ENCODE results near the gene POLR3C. TPM values are rescaled to one million over a fixed set of nuclear protein-coding genes. Genes with fewer than 3 reads are reported as not detected.

Gene POLR3C
- total and polyA plus RNA-seq, 2 donors (not counting 1 experiment from before 2014, with no cell fraction given) = 38.3 to 45.1 TPM

GRCh38 chr1:145884675-145885074 is 60.7 kb downstream of the POLR3C start:
- H3K36me3 ChIP-seq (ENCODE audit: control insufficient read depth, insufficient read depth, low read length) = no peaks in the 10 kb centered on the region
- H3K9me3 ChIP-seq (ENCODE audit: control insufficient read depth, insufficient read depth, low read depth, low read length) = no peaks in the 10 kb centered on the region
- no peaks in the 10 kb centered on the region for H3K79me2 ChIP-seq (ENCODE audit: control insufficient read depth, insufficient read depth, low read length)
- no peak for TF ChIP-seq EZH2 (IDR thresholded peaks at IDR 0.05; ENCODE audit: low read length, missing control alignments)
- TF ChIP-seq CTCF (conservative IDR thresholded peaks at IDR 0.05 in 1 of 2, IDR thresholded peaks at IDR 0.05 in 1 of 2; ENCODE audit: low read depth in 1 of 2, low read length in 2 of 2) = no peak
- H3K4me3 ChIP-seq (replicated peaks in 1 of 4; ENCODE audit: control extremely low read depth in 1 of 4, insufficient read depth in 1 of 4, low read depth in 3 of 4, low read length in 4 of 4) = no peak overlapping the region
- H3K4me2 ChIP-seq (ENCODE audit: extremely low read depth, insufficient read depth, low read length) = no peak overlapping the region
- DNase-seq (ENCODE audit: low read depth in 2 of 2) = peak; percentile 23 to 43
- H3K27ac ChIP-seq (ENCODE audit: insufficient read depth, low read length) = no peak overlapping the region
- H3K27me3 ChIP-seq (ENCODE audit: control insufficient read depth, insufficient read depth, low read length) = peaks cover 3% of the 10 kb centered on the region
- H4K20me1 ChIP-seq (ENCODE audit: control insufficient read depth, extremely low read depth, insufficient read depth, low read length) = no peaks in the 10 kb centered on the region
- H2AFZ ChIP-seq (ENCODE audit: low read length) = no peak overlapping the region
- H3K4me1 ChIP-seq (ENCODE audit: control insufficient read depth, extremely low read depth, insufficient read depth, low read length) = peaks cover 2% of the 10 kb centered on the region
- H3K9ac ChIP-seq (ENCODE audit: insufficient read depth, low read length) = no peak overlapping the region

GRCh38 chr1:145885738-145886287 is 61.8 kb downstream of the POLR3C start, which contains the start of gene ANKRD35:
TSS of gene ANKRD35 (minus strand) at chr1:145885866. CDS start at chr1:145885758, 108 bp downstream.
- TF ChIP-seq EZH2 (IDR thresholded peaks at IDR 0.05; ENCODE audit: low read length, missing control alignments) (no peak), CTCF (conservative IDR thresholded peaks at IDR 0.05 in 1 of 2, IDR thresholded peaks at IDR 0.05 in 1 of 2; ENCODE audit: low read depth in 1 of 2, low read length in 2 of 2) (no peak)
- no peaks in the 10 kb centered on the region for H3K36me3 ChIP-seq (ENCODE audit: control insufficient read depth, insufficient read depth, low read length)
- H4K20me1 ChIP-seq (ENCODE audit: control insufficient read depth, extremely low read depth, insufficient read depth, low read length) = no peaks in the 10 kb centered on the region
- peak within 1 kb of the TSS; percentile 85 for H3K4me2 ChIP-seq (ENCODE audit: extremely low read depth, insufficient read depth, low read length)
- H3K4me3 ChIP-seq (replicated peaks in 1 of 4; ENCODE audit: control extremely low read depth in 1 of 4, insufficient read depth in 1 of 4, low read depth in 3 of 4, low read length in 4 of 4) = peak within 1 kb of the TSS; percentile 67 to 76 (median 72)
- H3K9ac ChIP-seq (ENCODE audit: insufficient read depth, low read length) = peak within 1 kb of the TSS; percentile 23
- H3K27ac ChIP-seq (ENCODE audit: insufficient read depth, low read length) = no peak within 1 kb of the TSS
- H3K27me3 ChIP-seq (ENCODE audit: control insufficient read depth, insufficient read depth, low read length) = peaks cover 3% of the 10 kb centered on the region
- H3K9me3 ChIP-seq (ENCODE audit: control insufficient read depth, insufficient read depth, low read depth, low read length) = no peaks in the 10 kb centered on the region
- peak; percentile 42 to 45 for DNase-seq (ENCODE audit: low read depth in 2 of 2)
- no peaks in the 10 kb centered on the region for H3K79me2 ChIP-seq (ENCODE audit: control insufficient read depth, insufficient read depth, low read length)
- peaks cover 3% of the 10 kb centered on the region for H3K4me1 ChIP-seq (ENCODE audit: control insufficient read depth, extremely low read depth, insufficient read depth, low read length)
- H2AFZ ChIP-seq (ENCODE audit: low read length) = peak within 1 kb of the TSS; percentile 97

GRCh38 chr1:145886390-145886789 is 62.4 kb downstream of the POLR3C start:
- DNase-seq (ENCODE audit: low read depth in 2 of 2) = no peak
- H4K20me1 ChIP-seq (ENCODE audit: control insufficient read depth, extremely low read depth, insufficient read depth, low read length) = no peaks in the 10 kb centered on the region
- no peak overlapping the region for H3K9ac ChIP-seq (ENCODE audit: insufficient read depth, low read length)
- H3K27ac ChIP-seq (ENCODE audit: insufficient read depth, low read length) = no peak overlapping the region
- H3K4me3 ChIP-seq (replicated peaks in 1 of 4; ENCODE audit: control extremely low read depth in 1 of 4, insufficient read depth in 1 of 4, low read depth in 3 of 4, low read length in 4 of 4) = peak overlapping the region; percentile 67 to 76 (median 72)
- TF ChIP-seq CTCF (conservative IDR thresholded peaks at IDR 0.05 in 1 of 2, IDR thresholded peaks at IDR 0.05 in 1 of 2; ENCODE audit: low read depth in 1 of 2, low read length in 2 of 2) (no peak), EZH2 (IDR thresholded peaks at IDR 0.05; ENCODE audit: low read length, missing control alignments) (no peak)
- no peaks in the 10 kb centered on the region for H3K9me3 ChIP-seq (ENCODE audit: control insufficient read depth, insufficient read depth, low read depth, low read length)
- H3K4me1 ChIP-seq (ENCODE audit: control insufficient read depth, extremely low read depth, insufficient read depth, low read length) = peaks cover 7% of the 10 kb centered on the region
- H3K27me3 ChIP-seq (ENCODE audit: control insufficient read depth, insufficient read depth, low read length) = peaks cover 3% of the 10 kb centered on the region
- H3K36me3 ChIP-seq (ENCODE audit: control insufficient read depth, insufficient read depth, low read length) = no peaks in the 10 kb centered on the region
- H3K4me2 ChIP-seq (ENCODE audit: extremely low read depth, insufficient read depth, low read length) = peak overlapping the region; percentile 85
- H2AFZ ChIP-seq (ENCODE audit: low read length) = peak overlapping the region; percentile 62
- no peaks in the 10 kb centered on the region for H3K79me2 ChIP-seq (ENCODE audit: control insufficient read depth, insufficient read depth, low read length)

All from fibroblast of lung (primary cell).